ENCODE measurements around the gene TST.
A peak's percentile ranks its signal among the peaks of the same experiment; 100 is the strongest.

Gene TST

DNA sequence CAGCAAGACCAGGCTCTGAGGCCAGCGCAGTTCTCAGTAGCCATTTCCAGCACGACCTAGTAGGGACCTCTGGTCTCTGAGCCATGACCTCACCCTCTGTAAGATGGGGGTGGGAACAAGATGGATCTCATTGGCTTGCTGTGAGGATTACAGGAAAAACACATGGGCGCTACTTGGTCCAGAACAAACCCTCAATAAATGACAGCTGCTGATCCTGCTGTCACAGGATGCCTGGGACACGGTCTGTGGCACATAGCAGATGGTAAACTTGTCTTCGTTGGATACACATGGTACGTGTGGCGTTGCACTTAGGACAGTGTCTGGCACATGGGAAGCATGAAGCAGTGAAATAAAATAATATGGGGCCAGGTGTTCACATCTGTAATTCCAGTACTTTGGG lies 27.8 kb upstream of the TST start:
- in situ Hi-C loops (cut with MboI; ENCODE audit: low sequenced_read_pairs) = no loop called here
- H3K4me1 ChIP-seq = no peaks in the 10 kb centered on the region
- no peak for DNase-seq (ENCODE audit: low spot score in 2 of 2)
- H3K27me3 ChIP-seq (ENCODE audit: low read depth) = no peaks in the 10 kb centered on the region
- H3K4me3 ChIP-seq = no peak overlapping the region
- H3K36me3 ChIP-seq (replicated peaks) = no peaks in the 10 kb centered on the region
- no peaks in the 10 kb centered on the region for H3K9me3 ChIP-seq

DNA sequence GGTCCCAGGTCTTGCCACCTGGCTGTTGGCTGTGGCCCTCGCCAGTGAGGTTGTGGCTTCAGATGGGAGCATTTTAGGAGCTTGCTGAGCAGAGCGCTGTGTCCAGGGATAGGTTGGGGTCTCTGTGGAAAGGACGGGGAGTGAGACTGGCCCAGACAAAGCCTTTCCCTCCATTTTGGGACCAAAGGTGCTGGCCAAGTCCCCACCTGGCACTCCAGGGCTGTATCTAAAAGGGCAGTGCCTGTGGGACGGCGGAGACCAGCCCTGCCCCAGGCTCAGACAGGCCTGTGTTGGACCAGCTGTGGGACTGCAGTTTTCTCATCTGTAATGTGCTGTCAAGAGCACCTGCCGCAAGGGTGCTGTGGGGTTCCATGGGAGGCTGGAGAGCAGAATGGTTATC lies 27.3 kb upstream of the TST start:
- H3K9me3 ChIP-seq = no peaks in the 10 kb centered on the region
- H3K4me3 ChIP-seq = no peak overlapping the region
- H3K36me3 ChIP-seq (replicated peaks) = no peaks in the 10 kb centered on the region
- in situ Hi-C loops (cut with MboI; ENCODE audit: low sequenced_read_pairs) = no loop called here
- no peaks in the 10 kb centered on the region for H3K4me1 ChIP-seq
- peaks cover 3% of the 10 kb centered on the region; the same call in 1 of the 2 replicates for H3K27me3 ChIP-seq (ENCODE audit: low read depth)
- DNase-seq (ENCODE audit: low spot score in 2 of 2) = no peak

GRCh38 chr22:37045958-37046357 lies 26.7 kb upstream of the TST start:
- DNase-seq (ENCODE audit: low spot score in 2 of 2) = peak in 1 of 2 experiments; percentile 35
- no peaks in the 10 kb centered on the region for H3K4me1 ChIP-seq
- in situ Hi-C loops (cut with MboI; ENCODE audit: low sequenced_read_pairs) = no loop called here
- H3K4me3 ChIP-seq = no peak overlapping the region
- no peaks in the 10 kb centered on the region for H3K9me3 ChIP-seq
- no peaks in the 10 kb centered on the region for H3K36me3 ChIP-seq (replicated peaks)
- peaks cover 4% of the 10 kb centered on the region; the same call in 1 of the 2 replicates for H3K27me3 ChIP-seq (ENCODE audit: low read depth)

GRCh38 chr22:37044634-37045625 lies 25.7 kb upstream of the TST start:
- no peaks in the 10 kb centered on the region for H3K36me3 ChIP-seq (replicated peaks)
- H3K9me3 ChIP-seq = no peaks in the 10 kb centered on the region
- H3K4me1 ChIP-seq = no peaks in the 10 kb centered on the region
- H3K4me3 ChIP-seq = no peak overlapping the region
- H3K27me3 ChIP-seq (ENCODE audit: low read depth) = peaks cover 8% of the 10 kb centered on the region; the same call in 1 of the 2 replicates
- in situ Hi-C loops (cut with MboI; ENCODE audit: low sequenced_read_pairs) = no loop called here
- DNase-seq (ENCODE audit: low spot score in 2 of 2) = no peak

DNA sequence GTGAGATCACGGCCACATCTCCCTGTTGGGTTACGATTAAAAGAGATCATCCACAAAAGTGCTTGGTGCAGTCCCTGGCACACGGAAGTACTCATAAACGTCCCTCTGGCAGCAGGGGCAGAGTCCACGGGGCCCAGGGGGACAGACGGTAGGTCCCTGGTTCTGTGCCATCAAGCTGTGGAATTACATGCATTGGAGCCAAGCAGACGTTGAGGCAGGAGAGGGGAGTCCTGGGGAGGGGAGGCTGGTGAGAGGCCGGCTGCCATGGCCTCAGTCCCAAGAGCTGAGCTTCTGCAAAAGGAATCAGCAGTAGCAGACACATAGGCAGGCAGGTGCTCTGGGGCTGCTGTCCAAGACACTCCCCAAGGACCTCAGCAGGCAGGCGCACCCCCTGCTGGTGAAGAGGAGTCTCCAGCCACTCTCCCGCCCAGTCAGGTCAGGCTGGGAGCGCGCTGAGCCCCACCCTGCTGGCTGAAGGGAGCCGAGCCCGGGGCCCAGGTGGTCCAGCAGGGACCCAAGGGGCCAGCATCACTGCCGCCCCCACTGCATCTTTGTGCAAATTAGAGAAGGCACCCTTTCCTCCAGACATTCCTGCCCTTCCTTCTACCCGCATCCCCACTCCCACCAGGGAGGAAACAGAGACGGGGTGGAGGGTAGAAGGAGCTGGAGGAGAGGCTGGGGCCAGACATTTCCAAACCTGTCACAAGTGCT lies 24.7 kb upstream of the TST start:
- in situ Hi-C loops (cut with MboI; ENCODE audit: low sequenced_read_pairs) = no loop called here
- Histone ChIP-seq H3K36me3 (replicated peaks) (no peaks in the 10 kb centered on the region), H3K4me1 (no peaks in the 10 kb centered on the region), H3K4me3 (no peak overlapping the region), H3K27me3 (ENCODE audit: low read depth) (peaks cover 13% of the 10 kb centered on the region; the same call in 1 of the 2 replicates), H3K9me3 (no peaks in the 10 kb centered on the region)
- DNase-seq (ENCODE audit: low spot score in 2 of 2) = peak; percentile 47 to 85

GRCh38 chr22:37043209-37043827 lies 24.1 kb upstream of the TST start:
- H3K4me1 ChIP-seq = no peaks in the 10 kb centered on the region
- H3K4me3 ChIP-seq = no peak overlapping the region
- no peaks in the 10 kb centered on the region for H3K36me3 ChIP-seq (replicated peaks)
- peaks cover 13% of the 10 kb centered on the region; the same call in 1 of the 2 replicates for H3K27me3 ChIP-seq (ENCODE audit: low read depth)
- in situ Hi-C loops (cut with MboI; ENCODE audit: low sequenced_read_pairs) = no loop called here
- DNase-seq (ENCODE audit: low spot score in 2 of 2) = no peak
- no peaks in the 10 kb centered on the region for H3K9me3 ChIP-seq

GRCh38 chr22:37039466-37039865 lies 20.2 kb upstream of the TST start:
- no peak overlapping the region for H3K4me3 ChIP-seq
- no peaks in the 10 kb centered on the region for H3K4me1 ChIP-seq
- no peak for DNase-seq (ENCODE audit: low spot score in 2 of 2)
- in situ Hi-C loops (cut with MboI; ENCODE audit: low sequenced_read_pairs) = no loop called here
- H3K27me3 ChIP-seq (ENCODE audit: low read depth) = peaks cover 17% of the 10 kb centered on the region; the same call in 1 of the 2 replicates
- no peaks in the 10 kb centered on the region for H3K9me3 ChIP-seq
- no peaks in the 10 kb centered on the region for H3K36me3 ChIP-seq (replicated peaks)

DNA sequence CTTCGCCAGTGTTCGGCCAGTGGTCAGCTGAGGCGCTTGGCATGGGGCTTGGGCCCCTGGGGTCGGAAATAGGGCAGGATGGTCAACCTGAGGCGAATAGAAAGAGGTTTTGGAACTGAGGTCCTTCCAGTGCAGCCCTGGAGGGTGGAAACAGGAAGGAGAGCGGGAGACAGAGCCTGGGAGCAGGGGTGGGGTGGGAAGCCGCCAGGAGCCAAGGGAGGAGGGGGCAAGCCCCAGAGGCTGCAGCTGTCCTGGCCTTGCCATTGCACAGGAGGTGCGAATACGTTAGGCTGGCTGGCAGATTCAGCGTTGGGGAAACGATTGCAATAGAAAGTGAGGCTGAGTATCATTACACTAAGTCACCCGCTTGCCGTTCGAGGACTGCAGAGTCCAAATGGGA lies 18.4 kb upstream of the TST start:
- Histone ChIP-seq H3K9me3 (no peaks in the 10 kb centered on the region), H3K4me1 (no peaks in the 10 kb centered on the region), H3K4me3 (no peak overlapping the region), H3K27me3 (ENCODE audit: low read depth) (peaks cover 17% of the 10 kb centered on the region; the same call in 1 of the 2 replicates), H3K36me3 (replicated peaks) (no peaks in the 10 kb centered on the region)
- in situ Hi-C loops (cut with MboI; ENCODE audit: low sequenced_read_pairs) = no loop called here
- DNase-seq (ENCODE audit: low spot score in 2 of 2) = no peak

GRCh38 chr22:37036655-37037377 lies 17.6 kb upstream of the TST start:
- no peaks in the 10 kb centered on the region for H3K4me1 ChIP-seq
- in situ Hi-C loops (cut with MboI; ENCODE audit: low sequenced_read_pairs) = no loop called here
- DNase-seq (ENCODE audit: low spot score in 2 of 2) = no peak
- no peaks in the 10 kb centered on the region for H3K9me3 ChIP-seq
- no peaks in the 10 kb centered on the region for H3K36me3 ChIP-seq (replicated peaks)
- no peak overlapping the region for H3K4me3 ChIP-seq
- H3K27me3 ChIP-seq (ENCODE audit: low read depth) = peaks cover 16% of the 10 kb centered on the region; the same call in 1 of the 2 replicates

DNA sequence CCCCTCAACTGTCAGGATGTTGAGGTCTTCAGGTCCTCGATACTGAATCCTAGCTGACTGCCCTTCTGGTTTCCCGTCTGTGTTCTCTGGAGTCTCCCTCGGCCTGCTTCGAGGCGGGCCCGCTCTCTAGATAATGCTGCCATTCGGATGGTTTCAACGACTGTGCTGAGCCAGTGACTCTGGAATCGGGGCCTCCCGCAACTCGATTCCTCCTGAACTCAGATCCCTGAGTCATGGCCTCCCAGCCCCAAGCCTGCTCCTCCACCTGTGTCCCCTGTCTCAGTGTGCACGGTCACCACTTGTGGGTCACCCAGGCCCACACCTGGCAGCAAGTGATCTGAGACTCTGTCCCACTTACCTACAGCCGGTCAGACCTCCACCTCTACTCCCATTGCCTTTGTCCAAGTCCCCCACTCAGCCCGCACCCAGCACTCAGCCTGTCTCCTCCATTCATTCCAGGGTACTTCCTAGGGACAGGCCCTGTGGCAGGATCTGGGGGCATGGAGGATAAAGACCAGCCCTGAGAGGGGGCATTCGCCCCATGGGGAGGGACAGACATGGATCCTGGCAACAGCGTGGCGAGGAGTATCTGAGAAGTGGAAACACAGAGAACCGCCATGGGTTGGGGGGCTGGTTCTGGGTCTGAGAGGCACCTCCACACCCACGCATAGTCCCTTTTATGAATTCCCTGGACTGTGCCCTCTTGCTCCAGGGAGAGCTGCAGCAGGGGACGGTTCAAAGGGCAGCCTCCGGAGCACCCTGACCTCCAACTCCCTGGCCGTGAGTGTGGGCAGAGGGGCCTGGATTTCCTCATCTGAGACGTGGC lies 14.6 kb upstream of the TST start:
- DNase-seq (ENCODE audit: low spot score in 2 of 2) = no peak
- Histone ChIP-seq H3K27me3 (ENCODE audit: low read depth) (peaks cover 3% of the 10 kb centered on the region; the same call in 1 of the 2 replicates), H3K36me3 (replicated peaks) (peaks cover 6% of the 10 kb centered on the region), H3K4me1 (no peaks in the 10 kb centered on the region), H3K4me3 (no peak overlapping the region), H3K9me3 (no peaks in the 10 kb centered on the region)
- in situ Hi-C loops (cut with MboI; ENCODE audit: low sequenced_read_pairs) = no loop called here

GRCh38 chr22:37032535-37033460 lies 13.6 kb upstream of the TST start:
- Histone ChIP-seq H3K9me3 (no peaks in the 10 kb centered on the region), H3K4me1 (no peaks in the 10 kb centered on the region), H3K36me3 (replicated peaks) (peaks cover 11% of the 10 kb centered on the region), H3K4me3 (no peak overlapping the region), H3K27me3 (ENCODE audit: low read depth) (peaks cover 3% of the 10 kb centered on the region; the same call in 1 of the 2 replicates)
- in situ Hi-C loops (cut with MboI; ENCODE audit: low sequenced_read_pairs) = no loop called here
- DNase-seq (ENCODE audit: low spot score in 2 of 2) = no peak

GRCh38 chr22:37032134-37032534 lies 12.9 kb upstream of the TST start:
- Histone ChIP-seq H3K9me3 (no peaks in the 10 kb centered on the region), H3K4me1 (no peaks in the 10 kb centered on the region), H3K27me3 (ENCODE audit: low read depth) (peaks cover 2% of the 10 kb centered on the region; the same call in 1 of the 2 replicates), H3K36me3 (replicated peaks) (peaks cover 17% of the 10 kb centered on the region), H3K4me3 (no peak overlapping the region)
- DNase-seq (ENCODE audit: low spot score in 2 of 2) = no peak
- in situ Hi-C loops (cut with MboI; ENCODE audit: low sequenced_read_pairs) = no loop called here
